Measurements from ENCODE around the gene LIPK. TPM values are rescaled to one million over a fixed set of nuclear protein-coding genes. Genes with fewer than 3 reads are reported as not detected.

The LIPK gene
- total and polyA plus RNA-seq, 2 experiments from 2014 or later, result not detected

DNA sequence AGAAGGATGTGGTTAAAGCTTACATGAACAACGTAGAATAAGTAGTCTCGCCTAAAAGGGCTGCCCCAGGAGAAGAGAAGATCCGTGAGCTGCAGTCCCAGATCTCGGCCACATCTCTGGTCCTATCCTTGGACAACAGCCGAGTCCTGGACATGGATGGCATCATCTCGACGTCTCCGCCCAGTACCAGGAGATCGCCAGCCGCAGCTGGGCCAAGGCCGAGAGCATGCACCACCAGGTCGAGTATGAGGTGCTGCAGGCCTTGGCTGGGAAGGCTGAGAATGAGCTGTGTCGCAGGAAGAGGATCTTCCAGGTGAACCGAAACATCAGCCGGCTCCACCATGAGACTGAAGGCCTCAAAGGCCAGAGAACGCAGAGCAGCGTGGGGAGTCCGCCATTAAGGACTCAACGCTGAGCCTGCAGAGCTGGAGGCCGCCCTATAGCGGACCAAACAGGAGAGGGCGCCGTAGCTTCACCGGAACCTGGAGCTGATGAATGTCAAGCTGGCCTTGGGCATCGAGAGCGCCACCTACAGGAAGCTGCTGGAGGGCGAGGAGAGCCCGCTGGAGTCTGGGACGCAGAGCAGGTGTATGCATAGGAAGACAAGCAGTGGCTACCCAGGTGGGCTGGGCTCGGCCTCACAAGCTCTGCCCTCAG, 22.2 kb downstream of the LIPK start:
- Mint-ChIP-seq H3K9me3 (no peaks in the 10 kb centered on the region), H3K27me3 (ENCODE audit: insufficient read depth, low read depth, poor library complexity) (peaks cover 4% of the 10 kb centered on the region), H3K36me3 (ENCODE audit: low read depth) (no peaks in the 10 kb centered on the region), H3K27ac (no peak overlapping the region), H3K4me1 (peaks cover 11% of the 10 kb centered on the region), H3K4me3 (no peak overlapping the region)
- H3K4me1 ChIP-seq (ENCODE audit: insufficient read depth), result peaks cover 6% of the 10 kb centered on the region; the same call in 1 of the 2 replicates
- H2AFZ ChIP-seq, result peak overlapping the region; percentile 99; the same call in 1 of the 2 replicates
- peak overlapping the region; percentile 62; the same call in 1 of the 2 replicates for H3K4me2 ChIP-seq
- ATAC-seq (peak; percentile 97), DNase-seq (ENCODE audit: low spot score) (peak; percentile 96)
- TF ChIP-seq CREB1 (CRISPR knock-in tag; IDR thresholded peaks at IDR 0.05; ENCODE audit: low read depth) (0 out of 2 replicates have a peak, but pooled peaks have one; percentile 22), ETS1 (IDR thresholded peaks at IDR 0.05) (no peak)
- TF ChIP-seq, protein P1, sequence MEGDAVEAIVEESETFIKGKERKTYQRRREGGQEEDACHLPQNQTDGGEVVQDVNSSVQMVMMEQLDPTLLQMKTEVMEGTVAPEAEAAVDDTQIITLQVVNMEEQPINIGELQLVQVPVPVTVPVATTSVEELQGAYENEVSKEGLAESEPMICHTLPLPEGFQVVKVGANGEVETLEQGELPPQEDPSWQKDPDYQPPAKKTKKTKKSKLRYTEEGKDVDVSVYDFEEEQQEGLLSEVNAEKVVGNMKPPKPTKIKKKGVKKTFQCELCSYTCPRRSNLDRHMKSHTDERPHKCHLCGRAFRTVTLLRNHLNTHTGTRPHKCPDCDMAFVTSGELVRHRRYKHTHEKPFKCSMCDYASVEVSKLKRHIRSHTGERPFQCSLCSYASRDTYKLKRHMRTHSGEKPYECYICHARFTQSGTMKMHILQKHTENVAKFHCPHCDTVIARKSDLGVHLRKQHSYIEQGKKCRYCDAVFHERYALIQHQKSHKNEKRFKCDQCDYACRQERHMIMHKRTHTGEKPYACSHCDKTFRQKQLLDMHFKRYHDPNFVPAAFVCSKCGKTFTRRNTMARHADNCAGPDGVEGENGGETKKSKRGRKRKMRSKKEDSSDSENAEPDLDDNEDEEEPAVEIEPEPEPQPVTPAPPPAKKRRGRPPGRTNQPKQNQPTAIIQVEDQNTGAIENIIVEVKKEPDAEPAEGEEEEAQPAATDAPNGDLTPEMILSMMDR (conservative IDR thresholded peaks at IDR 0.05; ENCODE audit: low read depth in 2 of 2), result peak; percentile 97 to 100
- no peaks in the 10 kb centered on the region for H3K9me2 ChIP-seq (ENCODE audit: insufficient read depth)
- H3K27ac ChIP-seq (ENCODE audit: low read depth), result no peak overlapping the region
- no peaks in the 10 kb centered on the region for H3F3A ChIP-seq (replicated peaks; ENCODE audit: low read depth)
- no peaks in the 10 kb centered on the region for H4K20me1 ChIP-seq (replicated peaks; ENCODE audit: insufficient read depth)
- H3K27me3 ChIP-seq (ENCODE audit: insufficient read depth), result peaks cover 20% of the 10 kb centered on the region; the same call in 1 of the 2 replicates
- H3K4me3 ChIP-seq, result 0 out of 2 replicates have a peak overlapping the region, but pooled peaks have one; percentile 27
- no peaks in the 10 kb centered on the region for H3K36me3 ChIP-seq (ENCODE audit: insufficient read depth)
- no peaks in the 10 kb centered on the region for H3K79me2 ChIP-seq (replicated peaks; ENCODE audit: insufficient read depth)

GRCh38 chr10:88730864-88731263, 24.8 kb downstream of the LIPK start:
- Histone ChIP-seq H3K4me3 (no peak overlapping the region), H3K36me3 (ENCODE audit: insufficient read depth) (no peaks in the 10 kb centered on the region), H2AFZ (no peak overlapping the region), H3K4me2 (no peak overlapping the region), H3K9me2 (ENCODE audit: insufficient read depth) (no peaks in the 10 kb centered on the region), H3F3A (replicated peaks; ENCODE audit: low read depth) (no peaks in the 10 kb centered on the region), H3K27me3 (ENCODE audit: insufficient read depth) (peaks cover 9% of the 10 kb centered on the region; the same call in 1 of the 2 replicates), H3K27ac (ENCODE audit: low read depth) (no peak overlapping the region), H3K79me2 (replicated peaks; ENCODE audit: insufficient read depth) (no peaks in the 10 kb centered on the region), H3K4me1 (ENCODE audit: insufficient read depth) (peaks cover 6% of the 10 kb centered on the region; the same call in 1 of the 2 replicates), H4K20me1 (replicated peaks; ENCODE audit: insufficient read depth) (no peaks in the 10 kb centered on the region)
- no peak for ATAC-seq
- no peaks in the 10 kb centered on the region for H3K9me3 Mint-ChIP-seq
- H3K27ac Mint-ChIP-seq, result no peak overlapping the region
- no peak for DNase-seq (ENCODE audit: low spot score)
- TF ChIP-seq ETS1 (IDR thresholded peaks at IDR 0.05), result no peak
- no peak for TF ChIP-seq STAT1 (IDR thresholded peaks at IDR 0.05; ENCODE audit: unreplicated experiment)
- no peak for TF ChIP-seq ZNF114 (CRISPR knock-in tag; IDR thresholded peaks at IDR 0.05)
- TF ChIP-seq ZNF331 (CRISPR knock-in tag; IDR thresholded peaks at IDR 0.05; ENCODE audit: low read depth), result no peak
- no peak for TF ChIP-seq CREB1 (CRISPR knock-in tag; IDR thresholded peaks at IDR 0.05; ENCODE audit: low read depth)
- TF ChIP-seq EZH2 (IDR thresholded peaks at IDR 0.05; ENCODE audit: low read depth, unreplicated experiment), result no peak
- no peak for TF ChIP-seq POLR2AphosphoS5 (IDR thresholded peaks at IDR 0.05; ENCODE audit: low read depth)
- no peaks in the 10 kb centered on the region for H3K36me3 Mint-ChIP-seq (ENCODE audit: low read depth)
- peaks cover 4% of the 10 kb centered on the region for H3K27me3 Mint-ChIP-seq (ENCODE audit: insufficient read depth, low read depth, poor library complexity)
- H3K4me1 Mint-ChIP-seq, result peaks cover 11% of the 10 kb centered on the region
- H3K4me3 Mint-ChIP-seq, result no peak overlapping the region
